Measurements from ENCODE around the gene DYNLT1. TPM values are rescaled to one million over a fixed set of nuclear protein-coding genes. Genes with fewer than 3 reads are reported as not detected.

The DYNLT1 gene
- total and polyA plus RNA-seq, 12 donors: 72.4 to 264 (median 126) TPM

DNA sequence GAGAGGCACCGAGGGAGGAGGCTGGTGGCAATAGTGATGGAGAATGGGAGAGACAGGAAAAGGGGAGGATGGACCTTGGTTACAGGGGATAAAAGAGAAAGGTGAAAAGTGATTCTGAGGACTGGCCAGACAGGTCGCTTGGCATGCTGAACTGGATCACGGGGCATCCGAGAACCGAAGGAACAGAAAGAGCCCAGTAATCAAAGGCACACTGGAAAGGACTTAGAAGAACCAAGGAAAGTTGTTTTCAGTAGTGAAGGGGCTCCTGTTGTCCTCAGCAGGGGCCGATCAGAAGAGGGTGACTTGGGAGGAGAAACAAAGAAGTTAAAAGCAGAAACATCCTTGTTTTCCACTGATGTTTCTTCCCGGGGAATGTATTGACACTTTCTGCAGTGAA lies 24.2 kb upstream of the DYNLT1 start:
- TF ChIP-seq, protein P1, sequence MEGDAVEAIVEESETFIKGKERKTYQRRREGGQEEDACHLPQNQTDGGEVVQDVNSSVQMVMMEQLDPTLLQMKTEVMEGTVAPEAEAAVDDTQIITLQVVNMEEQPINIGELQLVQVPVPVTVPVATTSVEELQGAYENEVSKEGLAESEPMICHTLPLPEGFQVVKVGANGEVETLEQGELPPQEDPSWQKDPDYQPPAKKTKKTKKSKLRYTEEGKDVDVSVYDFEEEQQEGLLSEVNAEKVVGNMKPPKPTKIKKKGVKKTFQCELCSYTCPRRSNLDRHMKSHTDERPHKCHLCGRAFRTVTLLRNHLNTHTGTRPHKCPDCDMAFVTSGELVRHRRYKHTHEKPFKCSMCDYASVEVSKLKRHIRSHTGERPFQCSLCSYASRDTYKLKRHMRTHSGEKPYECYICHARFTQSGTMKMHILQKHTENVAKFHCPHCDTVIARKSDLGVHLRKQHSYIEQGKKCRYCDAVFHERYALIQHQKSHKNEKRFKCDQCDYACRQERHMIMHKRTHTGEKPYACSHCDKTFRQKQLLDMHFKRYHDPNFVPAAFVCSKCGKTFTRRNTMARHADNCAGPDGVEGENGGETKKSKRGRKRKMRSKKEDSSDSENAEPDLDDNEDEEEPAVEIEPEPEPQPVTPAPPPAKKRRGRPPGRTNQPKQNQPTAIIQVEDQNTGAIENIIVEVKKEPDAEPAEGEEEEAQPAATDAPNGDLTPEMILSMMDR (IDR thresholded peaks at IDR 0.05): no peak
- TF ChIP-seq POLR2A (IDR thresholded peaks at IDR 0.05): no peak
- intact Hi-C loops (cut with DNase I): no loop called here

DNA sequence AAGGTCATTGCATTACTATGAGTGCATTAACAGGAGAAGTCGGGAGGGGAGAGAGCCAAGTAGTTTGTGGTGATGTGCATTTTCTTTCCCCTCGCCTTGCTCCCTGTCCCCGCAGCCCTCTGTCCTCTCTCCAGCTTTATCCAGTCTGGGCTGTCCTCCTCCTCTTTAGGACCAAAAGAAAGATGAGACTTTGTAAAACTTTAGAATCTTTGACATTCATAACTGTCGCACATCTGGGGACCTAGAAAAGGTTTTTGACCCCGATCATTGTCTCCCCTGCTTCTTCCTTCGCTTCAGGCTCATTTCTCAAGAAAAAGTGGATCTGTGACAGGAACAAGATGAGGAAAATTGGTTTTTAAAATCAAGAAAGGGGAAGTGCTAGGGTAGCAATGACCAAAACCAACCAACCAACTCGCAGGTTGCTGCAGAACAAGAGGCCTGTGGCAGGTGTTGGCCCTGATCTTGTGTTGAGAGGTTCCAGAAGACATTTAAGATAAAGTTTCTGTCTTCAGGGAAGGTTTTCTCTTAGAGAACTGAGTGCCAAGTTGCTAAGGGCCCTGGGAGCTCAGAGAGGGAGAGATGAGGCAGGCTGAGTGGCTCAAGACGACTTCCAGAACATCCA lies 22.9 kb upstream of the DYNLT1 start:
- Histone ChIP-seq H3K36me3 (replicated peaks in 1 of 2) (no peaks in the 10 kb centered on the region), H3K9me3 (replicated peaks in 1 of 3) (no peaks in the 10 kb centered on the region), H3K27me3 (no peaks in the 10 kb centered on the region), H3K27ac (peak overlapping the region in 1 of 5 donors; percentile 59), H3K4me3 (no peak overlapping the region), H3K4me1 (replicated peaks in 1 of 2) (peaks cover 0 to 10% of the 10 kb centered on the region in 2 donors)
- intact Hi-C loops (cut with DNase I): no loop called here
- 84 to 89% (median 87%) methylated on average over 8 of the region's 8 CpGs for WGBS, 4 donors
- DNase-seq: peak in 1 of 7 donors; percentile 35
- TF ChIP-seq POLR2A (IDR thresholded peaks at IDR 0.05): no peak
- TF ChIP-seq, protein P1 (IDR thresholded peaks at IDR 0.05): no peak

More for the DNA sequence above, 24.2 kb upstream of the DYNLT1 start:
- H3K36me3 ChIP-seq (replicated peaks in 1 of 2): no peaks in the 10 kb centered on the region
- no peaks in the 10 kb centered on the region for H3K9me3 ChIP-seq (replicated peaks in 1 of 3)
- no peaks in the 10 kb centered on the region for H3K4me1 ChIP-seq (replicated peaks in 1 of 2)
- WGBS, 4 donors: 83 to 89% (median 87%) methylated on average over 7 of the region's 7 CpGs
- peak in 1 of 7 donors; percentile 27 for DNase-seq
- H3K27me3 ChIP-seq: no peaks in the 10 kb centered on the region
- H3K27ac ChIP-seq: no peak overlapping the region
- no peak overlapping the region for H3K4me3 ChIP-seq

DNA sequence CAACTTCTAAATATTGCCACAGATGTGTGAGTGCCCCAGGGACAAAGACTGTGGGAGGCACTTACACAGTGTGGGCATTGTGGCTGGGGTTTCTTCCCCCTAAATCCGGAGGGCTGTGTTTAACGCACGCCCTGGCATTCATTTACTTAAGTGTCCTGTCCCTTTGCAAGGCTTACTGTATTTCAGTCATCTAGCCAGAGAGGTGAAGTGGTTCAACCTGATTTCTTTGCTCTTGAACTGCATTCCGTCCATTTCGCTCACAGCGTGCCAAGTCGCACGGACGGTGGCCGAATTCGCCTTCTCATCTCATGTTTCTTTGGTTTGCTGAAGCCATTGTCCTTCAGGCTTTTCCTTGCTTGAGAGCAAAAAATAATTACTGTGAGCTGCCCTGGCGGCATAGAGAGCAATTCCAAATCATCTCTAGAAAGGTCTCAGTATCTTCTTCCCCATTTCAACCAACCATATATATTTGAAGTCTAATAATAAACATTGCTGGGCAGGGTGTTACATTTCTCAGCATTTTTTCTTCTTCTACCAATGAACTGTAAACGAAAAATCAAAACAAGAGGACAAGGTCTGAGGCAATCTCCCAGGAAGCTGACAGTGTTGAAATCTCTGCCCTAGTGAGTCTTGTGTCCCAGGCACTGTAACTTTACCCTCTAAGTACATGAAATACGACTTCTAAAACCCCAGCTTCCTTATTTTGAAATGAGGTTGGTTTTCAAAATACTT lies 22.3 kb upstream of the DYNLT1 start:
- TF ChIP-seq, protein P1 (IDR thresholded peaks at IDR 0.05): no peak
- TF ChIP-seq POLR2A (IDR thresholded peaks at IDR 0.05): no peak
- intact Hi-C loops (cut with DNase I): no loop called here
- no peaks in the 10 kb centered on the region for H3K27me3 ChIP-seq
- no peaks in the 10 kb centered on the region for H3K36me3 ChIP-seq (replicated peaks in 1 of 2)
- DNase-seq: peak in 3 of 7 donors; percentile 42 to 59 (median 53)
- WGBS, 4 donors: 77 to 84% (median 82%) methylated on average over 14 of the region's 14 CpGs
- H3K9me3 ChIP-seq (replicated peaks in 1 of 3): no peaks in the 10 kb centered on the region
- H3K27ac ChIP-seq: peak overlapping the region in 1 of 5 donors; percentile 51
- peaks cover 0 to 12% of the 10 kb centered on the region in 2 donors for H3K4me1 ChIP-seq (replicated peaks in 1 of 2)
- H3K4me3 ChIP-seq: no peak overlapping the region

DNA sequence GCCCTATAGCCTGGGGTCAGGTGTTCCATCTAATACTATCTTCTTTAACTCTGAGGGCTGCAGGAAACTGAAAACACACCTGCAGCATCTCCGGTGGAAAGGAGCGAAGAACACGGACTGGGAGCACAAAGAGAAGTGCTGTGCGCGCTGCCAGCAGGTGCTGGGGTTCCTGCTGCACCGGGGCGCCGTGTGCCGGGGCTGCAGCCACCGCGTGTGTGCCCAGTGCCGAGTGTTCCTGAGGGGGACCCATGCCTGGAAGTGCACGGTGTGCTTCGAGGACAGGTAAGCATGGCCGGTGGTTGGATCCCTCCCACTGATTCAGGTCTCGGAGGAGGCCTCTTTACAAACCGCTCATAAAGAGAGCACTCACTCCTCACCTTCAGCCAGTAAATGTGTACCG lies 20.8 kb upstream of the DYNLT1 start:
- Histone ChIP-seq H3K4me3 (no peak overlapping the region), H3K9me3 (replicated peaks in 1 of 3) (no peaks in the 10 kb centered on the region), H3K27me3 (no peaks in the 10 kb centered on the region), H3K27ac (no peak overlapping the region), H3K36me3 (replicated peaks in 1 of 2) (no peaks in the 10 kb centered on the region), H3K4me1 (replicated peaks in 1 of 2) (peaks cover 0 to 12% of the 10 kb centered on the region in 2 donors)
- DNase-seq: peak in 1 of 7 donors; percentile 30
- WGBS, 4 donors: 94 to 98% (median 96%) methylated on average over 18 of the region's 18 CpGs
- intact Hi-C loops (cut with DNase I): no loop called here
- TF ChIP-seq POLR2A (IDR thresholded peaks at IDR 0.05): no peak
- TF ChIP-seq, protein P1 (IDR thresholded peaks at IDR 0.05): no peak

Data from adrenal gland (tissue), 12 donors.